Measurements from ENCODE around the gene TERF2IP. TPM values are rescaled to one million over a fixed set of nuclear protein-coding genes. Genes with fewer than 3 reads are reported as not detected.

Gene TERF2IP
- total and polyA plus RNA-seq, 9 of the 15 experiments (the other 6 are each of a cell fraction or from before 2014, with no cell fraction given): 14.5 to 64.2 (median 47.0) TPM

GRCh38 chr16:75620326-75621169 lies 27.0 kb upstream of the TERF2IP start:
- FAIRE-seq (no peak), DNase-seq (ENCODE audit: extremely low read depth in 1 of 4, low spot score in 3 of 4) (peak; percentile 55 to 74 (median 70)), ATAC-seq (peak; percentile 43)
- intact Hi-C loops (cut with micrococcal nuclease): loop anchor here (1.0 to 5.0 kb wide), 6 partner anchors 26 to 150 kb away; partner anchors contain the start of gene GABARAPL2
- no peaks in the 10 kb centered on the region for H3K27me3 ChIP-seq (ENCODE audit: control insufficient read depth in 2 of 2, insufficient read depth in 2 of 2, low read length in 2 of 2)
- H3K9me1 ChIP-seq (ENCODE audit: control insufficient read depth, insufficient read depth, low read length): no peaks in the 10 kb centered on the region
- H3K9me3 ChIP-seq (replicated peaks; ENCODE audit: control insufficient read depth, insufficient read depth, low read depth, low read length): no peaks in the 10 kb centered on the region
- no peak overlapping the region for H3K4me3 ChIP-seq
- WGBS (ENCODE audit: insufficient coverage, low coverage, missing lambda C conversion rate): 21% methylated on average over 20 of the region's 20 CpGs
- peaks cover 27 to 28% of the 10 kb centered on the region in 2 experiments for H3K4me1 ChIP-seq (replicated peaks in 1 of 2; ENCODE audit: control insufficient read depth in 2 of 2, insufficient read depth in 2 of 2, low read length in 2 of 2)
- peak overlapping the region; percentile 46; the same call in 1 of the 2 replicates for H2AFZ ChIP-seq (ENCODE audit: low read depth, low read length)
- peaks cover 14% of the 10 kb centered on the region for H3K79me2 ChIP-seq (ENCODE audit: control insufficient read depth, insufficient read depth, low read length)
- peak overlapping the region; percentile 77 for H3K4me2 ChIP-seq (ENCODE audit: insufficient read depth, low read length)
- no peaks in the 10 kb centered on the region for H4K20me1 ChIP-seq (replicated peaks; ENCODE audit: control insufficient read depth, insufficient read depth, low read length)
- POLR2A ChIA-PET: interaction anchor here (0.5 to 2.1 kb wide), 13 partner anchors 14 to 375 kb away, joined by 3 to 9 read pairs (median 4); partner anchors contain the start of genes CFDP1, TERF2IP and TMEM231
- CTCF ChIA-PET (ENCODE audit: low intra/inter-chr PET ratio): interaction anchor here (0.9 kb wide), 1 partner anchor 27 kb away, joined by 3 read pairs; the partner anchor contains the start of genes KARS1 and TERF2IP
- peaks cover 38% of the 10 kb centered on the region for H3K36me3 ChIP-seq (ENCODE audit: control insufficient read depth, insufficient read depth, low read length)
- in situ Hi-C loops (cut with MboI): no loop called here
- BruUV-seq (replicated peaks): no TSS peak
- H3K27ac ChIP-seq (ENCODE audit: extremely low read depth, low read depth, low read length): peak overlapping the region; percentile 69
- peak overlapping the region; percentile 16 to 39; a peak in 1 of 4 replicates for H3K9ac ChIP-seq (ENCODE audit: insufficient read depth in 1 of 2, low read depth in 2 of 2, low read length in 2 of 2)
- peak; percentile 69 for TF ChIP-seq CBFA2T2 (conservative IDR thresholded peaks at IDR 0.05)
- TF ChIP-seq ZBTB33 (CRISPR knock-in tag; IDR thresholded peaks at IDR 0.05): peak; percentile 96
- peak; percentile 66 for TF ChIP-seq MEIS2 (IDR thresholded peaks at IDR 0.05; ENCODE audit: partially characterized antibody)
- peak in 1 of 3 experiments; percentile 60 for TF ChIP-seq YY1 (IDR thresholded peaks at IDR 0.05; ENCODE audit: borderline replicate concordance in 1 of 3, control insufficient read depth in 1 of 3, extremely low read depth in 1 of 3, insufficient read depth in 3 of 3, insufficient read length in 1 of 3, insufficient replicate concordance in 2 of 3, low read depth in 1 of 3, low read length in 2 of 3)
- TF ChIP-seq HDAC1 (IDR thresholded peaks at IDR 0.05): peak in 1 of 2 experiments; percentile 50; a peak in 2 of 4 replicates
- TF ChIP-seq ERF (CRISPR knock-in tag; IDR thresholded peaks at IDR 0.05): 0 out of 2 replicates have a peak, but pooled peaks have one; percentile 24
- peak; percentile 79 for TF ChIP-seq CBFA2T3 (IDR thresholded peaks at IDR 0.05)
- TF ChIP-seq ELF1 (tag; IDR thresholded peaks at IDR 0.05): peak; percentile 33; the same call in 1 of the 2 replicates
- TF ChIP-seq BHLHE40 (IDR thresholded peaks at IDR 0.05; ENCODE audit: low read length): 0 out of 2 replicates have a peak, but pooled peaks have one; percentile 14
- peak; percentile 57; the same call in 1 of the 2 replicates for TF ChIP-seq STAT5A (IDR thresholded peaks at IDR 0.05; ENCODE audit: borderline replicate concordance, low read length)
- TF ChIP-seq FOSL1 (tag; conservative IDR thresholded peaks at IDR 0.05): peak; percentile 52; the same call in 1 of the 2 replicates
- TF ChIP-seq RREB1 (CRISPR knock-in tag; IDR thresholded peaks at IDR 0.05): no peak

Measured in K562 (cell line).